Smooth muscle cell (in vitro differentiated cells): ENCODE results near the gene MAMSTR. TPM values are rescaled to one million over a fixed set of nuclear protein-coding genes. Genes with fewer than 3 reads are reported as not detected.

Source experiments
- DNase-seq: peaks from one replicate; lab custom pipeline; 2025; ENCODE audit not compliant: unreplicated experiment; lab: John Stamatoyannopoulos, UW
- H2AFZ ChIP-seq: fragments of 200-600 bp; sonication (generic); 2 replicates; pipeline ENCODE4 v1.6.0; 2016; ENCODE audit warnings: antibody characterized with exemption, low read depth, mild to moderate bottlenecking
- H3F3A ChIP-seq: fragments of 200-600 bp; sonication (generic); 2 replicates; pipeline ENCODE4 v1.6.0; 2017; ENCODE audit warnings: antibody characterized with exemption, low read depth
- H3K27ac ChIP-seq: fragments of 200-600 bp; sonication (generic); 2 replicates; pipeline ENCODE4 v1.5.1; 2016; ENCODE audit warnings: low read depth, mild to moderate bottlenecking
- H3K27me3 ChIP-seq: fragments of 200-600 bp; sonication (generic); 2 replicates; pipeline ENCODE4 v1.6.1; 2016; ENCODE audit warnings: low read depth, mild to moderate bottlenecking
- H3K36me3 ChIP-seq: fragments of 200-600 bp; sonication (generic); 2 replicates; pipeline ENCODE4 v1.5.1; 2016; ENCODE audit warnings: low read depth
- H3K4me1 ChIP-seq: fragments of 200-600 bp; sonication (generic); 2 replicates; pipeline ENCODE4 v1.5.1; 2016; ENCODE audit warnings: low read depth
- H3K4me2 ChIP-seq: fragments of 200-600 bp; sonication (generic); 2 replicates; pipeline ENCODE4 v1.6.0; 2016; ENCODE audit warnings: mild to moderate bottlenecking
- H3K4me3 ChIP-seq: fragments of 200-600 bp; sonication (generic); 2 replicates; pipeline ENCODE4 v1.5.1; 2016; ENCODE audit warnings: mild to moderate bottlenecking
- H3K79me2 ChIP-seq: fragments of 200-600 bp; sonication (generic); 2 replicates; pipeline ENCODE4 v1.6.0; 2016; ENCODE audit warnings: low read depth, mild to moderate bottlenecking
- H3K9ac ChIP-seq: fragments of 200-600 bp; sonication (generic); 2 replicates; pipeline ENCODE4 v1.6.0; 2016; ENCODE audit warnings: low read depth
- H3K9me3 ChIP-seq: fragments of 200-600 bp; sonication (generic); replicated peaks from 2 replicates; pipeline ENCODE4 v1.5.1; 2016; ENCODE audit warnings: low read depth
- H4K20me1 ChIP-seq: fragments of 200-600 bp; sonication (generic); 2 replicates; pipeline ENCODE4 v1.6.0; 2016; ENCODE audit warnings: low read depth
- CTCF ChIP-seq: fragments of 200-600 bp; sonication (generic); IDR thresholded peaks from 2 replicates; pipeline ENCODE4 v1.5.1; 2017; ENCODE audit warnings: borderline replicate concordance, mild to moderate bottlenecking, antibody characterized with exemption; ENCODE audit not compliant: insufficient read depth, poor library complexity, severe bottlenecking
- WGBS: methylation state at CpG from one replicate; pipeline ENCODE4 v1.1.7; 2016; ENCODE audit warnings: low lambda C conversion rate; 5-methylcytosine and 5-hydroxymethylcytosine counted together
- polyA plus RNA-seq: library from polyadenylated mRNA; unstranded; fragments of >200 nt; fragmentation: Nextera tagmentation; extraction: Ambion mirVana; gene quantifications from 2 replicates; pipeline ENCODE4 v1.2.1, GENCODE V29; 2016
- total RNA-seq: library from RNA; depleted of rRNA; stranded (reverse); fragments of >200 nt; gene quantifications from 2 replicates; pipeline ENCODE4 v1.2.3, GENCODE V29; 2014

The MAMSTR gene
- total and polyA plus RNA-seq, 2 experiments from 2014 or later = 0.58 to 3.9 TPM

GRCh38 chr19:48678201-48678600 is 41.3 kb downstream of the MAMSTR start:
- 95% methylated on average over 4 of the region's 4 CpGs for WGBS
- H3K27me3 ChIP-seq = no peaks in the 10 kb centered on the region
- no peaks in the 10 kb centered on the region for H3K36me3 ChIP-seq
- H4K20me1 ChIP-seq = peaks cover 5% of the 10 kb centered on the region
- H3K9ac ChIP-seq = no peak overlapping the region
- H3F3A ChIP-seq = no peaks in the 10 kb centered on the region
- H2AFZ ChIP-seq = no peak overlapping the region
- no peak for DNase-seq
- no peaks in the 10 kb centered on the region for H3K79me2 ChIP-seq
- no peak overlapping the region for H3K4me3 ChIP-seq
- no peak overlapping the region for H3K27ac ChIP-seq
- H3K4me1 ChIP-seq = peaks cover 7% of the 10 kb centered on the region
- H3K9me3 ChIP-seq = no peaks in the 10 kb centered on the region
- no peak for TF ChIP-seq CTCF
- no peak overlapping the region for H3K4me2 ChIP-seq

DNA sequence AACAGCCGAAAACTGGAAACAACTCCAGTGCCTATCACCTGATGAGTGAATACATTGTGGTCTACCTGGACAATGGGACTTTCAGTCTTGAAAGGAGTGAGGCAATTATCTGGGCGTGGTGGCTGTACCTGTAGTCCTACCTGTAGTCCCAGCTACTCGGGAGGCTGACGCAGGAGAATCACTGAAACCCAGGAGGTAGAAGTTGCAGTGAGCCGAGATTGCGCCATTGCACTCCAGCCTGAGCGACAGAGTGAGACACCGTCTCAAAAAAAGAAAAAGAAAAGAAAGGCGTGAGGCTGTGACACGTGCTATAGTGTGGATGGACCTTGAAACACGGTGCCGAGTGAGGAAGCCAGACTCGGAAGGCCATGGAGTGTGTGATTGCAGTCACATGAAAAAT is 42.6 kb downstream of the MAMSTR start:
- no peak for TF ChIP-seq CTCF
- Histone ChIP-seq H3K4me1 (peaks cover 7% of the 10 kb centered on the region), H4K20me1 (peaks cover 5% of the 10 kb centered on the region), H3F3A (no peaks in the 10 kb centered on the region), H3K27me3 (no peaks in the 10 kb centered on the region), H3K9me3 (no peaks in the 10 kb centered on the region), H2AFZ (no peak overlapping the region), H3K27ac (peak overlapping the region; percentile 11), H3K36me3 (no peaks in the 10 kb centered on the region), H3K79me2 (no peaks in the 10 kb centered on the region), H3K9ac (no peak overlapping the region), H3K4me3 (no peak overlapping the region), H3K4me2 (no peak overlapping the region)
- 77% methylated on average over 12 of the region's 13 CpGs for WGBS
- no peak for DNase-seq

DNA sequence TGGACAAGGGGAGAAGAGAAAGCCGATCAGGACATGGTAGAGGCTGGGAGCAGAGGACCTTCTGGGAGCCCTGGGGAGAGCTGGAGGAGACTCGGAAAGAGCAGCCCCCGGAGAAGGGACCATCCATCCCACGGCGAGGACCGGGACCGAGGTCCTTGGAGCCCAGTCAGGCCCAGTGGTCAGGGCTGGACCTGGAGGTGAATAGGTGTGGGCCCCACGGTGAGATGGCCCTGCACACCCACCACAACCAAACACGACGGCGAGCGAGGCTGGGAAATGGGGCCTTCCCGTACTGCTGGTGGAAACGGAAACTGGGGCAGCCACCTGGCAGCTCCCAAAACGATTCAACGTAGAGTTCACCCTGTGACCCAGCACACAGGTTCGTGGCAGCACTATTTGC is 43.0 kb downstream of the MAMSTR start:
- H3K27me3 ChIP-seq = no peaks in the 10 kb centered on the region
- H3K9me3 ChIP-seq = no peaks in the 10 kb centered on the region
- peaks cover 7% of the 10 kb centered on the region for H3K4me1 ChIP-seq
- H3K4me2 ChIP-seq = no peak overlapping the region
- no peak overlapping the region for H3K27ac ChIP-seq
- no peak overlapping the region for H3K4me3 ChIP-seq
- no peaks in the 10 kb centered on the region for H3K79me2 ChIP-seq
- H3F3A ChIP-seq = no peaks in the 10 kb centered on the region
- WGBS = 89% methylated on average over 16 of the region's 17 CpGs
- no peak for DNase-seq
- peaks cover 5% of the 10 kb centered on the region for H4K20me1 ChIP-seq
- TF ChIP-seq CTCF = no peak
- no peak overlapping the region for H3K9ac ChIP-seq
- H3K36me3 ChIP-seq = no peaks in the 10 kb centered on the region
- H2AFZ ChIP-seq = no peak overlapping the region
